Colonic mucosa (tissue), 4 donors: ENCODE results near the gene ZNF98. TPM values are rescaled to one million over a fixed set of nuclear protein-coding genes. Genes with fewer than 3 reads are reported as not detected.

Experiments
- DNase-seq: peaks from one replicate; pipeline ENCODE4 v3.0.0-alpha.2; 2020
- H3K27ac ChIP-seq: fragments of 200-600 bp; one replicate; pipeline ENCODE4 v1.8.0; 2021
- H3K27me3 ChIP-seq: fragments of 200-600 bp; one replicate; pipeline ENCODE4 v1.8.0; 2021
- H3K36me3 ChIP-seq: fragments of 200-600 bp; one replicate; pipeline ENCODE4 v1.8.0; 2021
- H3K4me1 ChIP-seq: fragments of 200-600 bp; one replicate; pipeline ENCODE4 v1.8.0; 2021; ENCODE audit warnings: mild to moderate bottlenecking
- H3K4me3 ChIP-seq: fragments of 200-600 bp; one replicate; pipeline ENCODE4 v1.8.0; 2021
- H3K9ac ChIP-seq, 2 donors: one replicate each; pipeline ENCODE4 v1.7.0; 2013; ENCODE audit warnings: control low read depth in 2 of 2, low read depth in 2 of 2, low read length in 2 of 2
- H3K9me3 ChIP-seq: fragments of 200-600 bp; one replicate; pipeline ENCODE4 v1.8.0; 2021
- intact Hi-C: fragments of 100-400 bp; cut with DNase I; formaldehyde crosslinking; loops from one replicate; pipeline ENCODE4 v1.14.1; 2022
- total RNA-seq, 2 donors: library from RNA; stranded (reverse); fragmentation: NEBNext Ultra II Directional in 1 of 2; extraction: Animal tissue kit (Norgen Biotek cat#: 25700) in 1 of 2; gene quantifications; one replicate each; pipeline ENCODE4 v1.2.1, GENCODE V29; 2021
- TF ChIP-seq, protein P1 (sequence below): fragments of 200-600 bp; IDR thresholded peaks from one replicate; pipeline ENCODE4 v1.8.0; 2022; ENCODE audit warnings: antibody characterized with exemption, mild to moderate bottlenecking
- donor health status: healthy.
- donor health status: DM: no; HTN: no; CAD: no.
- donor health status: DM: no; HTN: no; CAD: no.

Gene ZNF98
- total RNA-seq, 2 donors from 2014 or later = not detected

DNA sequence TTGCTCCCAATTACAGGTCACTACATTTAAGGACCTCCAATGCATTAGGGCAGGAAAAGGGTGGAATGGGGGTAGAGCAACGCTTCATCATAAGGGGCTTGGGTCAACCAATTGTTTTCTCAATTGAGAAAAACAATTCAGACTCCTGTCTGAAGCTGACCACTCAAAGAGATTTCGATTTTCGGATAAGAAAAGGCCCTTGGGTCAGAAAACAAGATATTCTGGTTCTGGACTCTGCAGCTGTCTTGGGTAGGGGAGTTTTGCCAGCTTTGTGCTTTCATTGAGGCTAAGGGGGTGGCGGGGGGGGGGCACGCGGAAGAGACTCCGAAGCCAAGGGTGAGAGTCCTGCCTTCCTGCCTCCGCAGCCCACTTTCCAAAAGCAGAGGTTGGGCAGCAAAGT lies 4.8 kb upstream of the ZNF98 start:
- H3K9me3 ChIP-seq = no peaks in the 10 kb centered on the region
- TF ChIP-seq, protein P1, sequence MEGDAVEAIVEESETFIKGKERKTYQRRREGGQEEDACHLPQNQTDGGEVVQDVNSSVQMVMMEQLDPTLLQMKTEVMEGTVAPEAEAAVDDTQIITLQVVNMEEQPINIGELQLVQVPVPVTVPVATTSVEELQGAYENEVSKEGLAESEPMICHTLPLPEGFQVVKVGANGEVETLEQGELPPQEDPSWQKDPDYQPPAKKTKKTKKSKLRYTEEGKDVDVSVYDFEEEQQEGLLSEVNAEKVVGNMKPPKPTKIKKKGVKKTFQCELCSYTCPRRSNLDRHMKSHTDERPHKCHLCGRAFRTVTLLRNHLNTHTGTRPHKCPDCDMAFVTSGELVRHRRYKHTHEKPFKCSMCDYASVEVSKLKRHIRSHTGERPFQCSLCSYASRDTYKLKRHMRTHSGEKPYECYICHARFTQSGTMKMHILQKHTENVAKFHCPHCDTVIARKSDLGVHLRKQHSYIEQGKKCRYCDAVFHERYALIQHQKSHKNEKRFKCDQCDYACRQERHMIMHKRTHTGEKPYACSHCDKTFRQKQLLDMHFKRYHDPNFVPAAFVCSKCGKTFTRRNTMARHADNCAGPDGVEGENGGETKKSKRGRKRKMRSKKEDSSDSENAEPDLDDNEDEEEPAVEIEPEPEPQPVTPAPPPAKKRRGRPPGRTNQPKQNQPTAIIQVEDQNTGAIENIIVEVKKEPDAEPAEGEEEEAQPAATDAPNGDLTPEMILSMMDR = no peak
- no peaks in the 10 kb centered on the region for H3K36me3 ChIP-seq
- no peak overlapping the region for H3K9ac ChIP-seq
- H3K27ac ChIP-seq = no peak overlapping the region
- DNase-seq = no peak
- H3K27me3 ChIP-seq = no peaks in the 10 kb centered on the region
- intact Hi-C loops = no loop called here
- no peak overlapping the region for H3K4me3 ChIP-seq
- H3K4me1 ChIP-seq = no peaks in the 10 kb centered on the region

- Histone ChIP-seq H3K27me3 (no peaks in the 10 kb centered on the region), H3K4me1 (no peaks in the 10 kb centered on the region), H3K4me3 (no peak overlapping the region), H3K27ac (no peak overlapping the region), H3K36me3 (no peaks in the 10 kb centered on the region), H3K9me3 (no peaks in the 10 kb centered on the region), H3K9ac (no peak overlapping the region)
- TF ChIP-seq, protein P1 = no peak
- DNase-seq = no peak
- intact Hi-C loops = no loop called here
Measured at GRCh38 chr19:22421797-22422196, 349 bp downstream of the ZNF98 start.

DNA sequence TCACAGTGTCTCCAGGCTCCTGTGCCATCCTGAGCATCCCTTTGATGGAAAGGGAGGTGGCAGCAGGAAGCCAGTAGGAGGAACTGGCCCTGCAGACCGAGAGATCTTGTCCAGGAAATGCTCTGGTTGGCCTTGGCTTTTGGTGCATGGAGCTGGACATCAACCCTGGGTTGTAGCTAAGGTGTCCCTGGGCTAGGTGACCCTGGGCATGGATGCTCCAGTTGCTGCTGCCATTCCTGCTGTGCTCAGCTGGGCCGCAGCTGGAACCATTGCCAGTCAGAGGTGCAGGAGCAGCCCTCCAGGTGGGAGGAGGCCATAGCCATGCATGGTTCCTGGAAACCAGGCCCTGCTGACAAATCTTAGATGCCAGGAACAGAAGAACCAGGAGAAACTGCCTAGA lies 67.5 kb downstream of the ZNF98 start:
- Histone ChIP-seq H3K27me3 (no peaks in the 10 kb centered on the region), H3K9me3 (no peaks in the 10 kb centered on the region), H3K9ac (no peak overlapping the region), H3K4me3 (no peak overlapping the region), H3K4me1 (no peaks in the 10 kb centered on the region), H3K36me3 (no peaks in the 10 kb centered on the region), H3K27ac (no peak overlapping the region)
- no peak for DNase-seq
- TF ChIP-seq, protein P1 = no peak
- intact Hi-C loops = no loop called here

Other genes with a start within 250 kb of the ZNF98 start
- gene ZNF676, start 225.4 kb downstream of the ZNF98 start, total RNA-seq = under 1 TPM; 0.07 to 0.08 TPM
- gene ZNF729, start 135.9 kb downstream of the ZNF98 start, total RNA-seq = not detected
- gene ZNF492, start 212.0 kb upstream of the ZNF98 start, total RNA-seq = 1 to 10 TPM in 1 of 2 donors, under 1 TPM in 1; 0.58 to 1.8 TPM